Measurements from ENCODE around the gene NCOA3.

NCOA3 gene

DNA sequence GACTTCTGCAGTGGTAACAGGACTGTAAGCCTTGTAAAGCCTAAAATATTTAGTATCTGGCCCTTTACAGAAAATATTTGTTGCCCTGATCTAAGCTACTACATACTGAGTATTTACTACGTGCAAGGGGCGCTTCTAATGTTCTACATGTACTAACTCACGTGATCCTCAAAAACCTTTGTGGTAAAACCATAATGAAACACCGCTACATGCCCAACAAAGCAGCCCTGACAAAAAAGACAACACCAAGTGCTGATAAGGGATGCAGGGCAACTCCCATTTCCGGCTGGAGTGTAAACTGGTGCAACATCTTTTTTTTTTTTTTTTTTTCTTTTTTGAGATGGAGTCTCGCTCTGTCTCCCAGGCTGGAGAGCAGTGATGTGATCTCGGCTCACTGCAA, 198.6 kb downstream of the NCOA3 start:
- H3K9me2 ChIP-seq (replicated peaks; ENCODE audit: control insufficient read depth, low read length), result no peaks in the 10 kb centered on the region
- no peaks in the 10 kb centered on the region for H4K20me1 ChIP-seq (ENCODE audit: control insufficient read depth, insufficient read depth, low read depth, low read length)
- TF ChIP-seq, protein P1, sequence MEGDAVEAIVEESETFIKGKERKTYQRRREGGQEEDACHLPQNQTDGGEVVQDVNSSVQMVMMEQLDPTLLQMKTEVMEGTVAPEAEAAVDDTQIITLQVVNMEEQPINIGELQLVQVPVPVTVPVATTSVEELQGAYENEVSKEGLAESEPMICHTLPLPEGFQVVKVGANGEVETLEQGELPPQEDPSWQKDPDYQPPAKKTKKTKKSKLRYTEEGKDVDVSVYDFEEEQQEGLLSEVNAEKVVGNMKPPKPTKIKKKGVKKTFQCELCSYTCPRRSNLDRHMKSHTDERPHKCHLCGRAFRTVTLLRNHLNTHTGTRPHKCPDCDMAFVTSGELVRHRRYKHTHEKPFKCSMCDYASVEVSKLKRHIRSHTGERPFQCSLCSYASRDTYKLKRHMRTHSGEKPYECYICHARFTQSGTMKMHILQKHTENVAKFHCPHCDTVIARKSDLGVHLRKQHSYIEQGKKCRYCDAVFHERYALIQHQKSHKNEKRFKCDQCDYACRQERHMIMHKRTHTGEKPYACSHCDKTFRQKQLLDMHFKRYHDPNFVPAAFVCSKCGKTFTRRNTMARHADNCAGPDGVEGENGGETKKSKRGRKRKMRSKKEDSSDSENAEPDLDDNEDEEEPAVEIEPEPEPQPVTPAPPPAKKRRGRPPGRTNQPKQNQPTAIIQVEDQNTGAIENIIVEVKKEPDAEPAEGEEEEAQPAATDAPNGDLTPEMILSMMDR (IDR thresholded peaks at IDR 0.05; ENCODE audit: low read depth, low read length, poor library complexity, severe bottlenecking), result no peak
- no peak for TF ChIP-seq EZH2phosphoT487 (IDR thresholded peaks at IDR 0.05; ENCODE audit: borderline replicate concordance, low read length)
- no peak overlapping the region for H3K4me3 ChIP-seq (ENCODE audit: low read length)
- H3K27ac ChIP-seq (ENCODE audit: low read depth, low read length), result no peak overlapping the region
- H3K9me3 ChIP-seq (ENCODE audit: control insufficient read depth, insufficient read depth, low read length), result no peaks in the 10 kb centered on the region
- no peaks in the 10 kb centered on the region for H3F3A ChIP-seq (ENCODE audit: control insufficient read depth, insufficient read depth)
- H3K27me3 ChIP-seq (ENCODE audit: control insufficient read depth, low read length), result 0 out of 2 replicates have a peak, but pooled peaks cover 3% of the 10 kb centered on the region
- H3K79me2 ChIP-seq (ENCODE audit: control insufficient read depth, low read length), result no peaks in the 10 kb centered on the region
- H3K4me2 ChIP-seq (ENCODE audit: low read length), result no peak overlapping the region
- no peaks in the 10 kb centered on the region for H3K36me3 ChIP-seq (ENCODE audit: control insufficient read depth, low read length)
- H3K4me1 ChIP-seq (ENCODE audit: control insufficient read depth, low read length), result no peaks in the 10 kb centered on the region

DNA sequence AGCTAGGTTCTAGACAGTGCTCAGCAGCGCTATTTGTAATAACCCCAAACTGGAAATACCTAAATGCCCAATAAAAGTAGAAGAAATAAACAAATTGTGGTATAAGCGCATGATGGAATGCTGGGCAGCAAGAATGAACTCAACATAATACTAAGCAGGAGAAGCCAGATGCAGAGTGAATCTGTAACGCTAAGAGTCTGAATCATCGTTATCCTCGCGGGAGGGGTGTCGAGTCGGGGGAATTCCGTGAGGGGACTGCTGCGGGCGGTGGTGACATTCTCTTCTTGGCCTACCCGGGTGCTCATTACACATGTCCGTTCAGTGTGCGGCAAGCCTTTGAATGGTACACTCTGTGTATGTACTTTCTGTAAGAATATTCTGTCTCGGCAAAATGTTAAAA, 199.9 kb downstream of the NCOA3 start:
- Histone ChIP-seq H3K36me3 (ENCODE audit: control insufficient read depth, low read length) (no peaks in the 10 kb centered on the region), H3K4me2 (ENCODE audit: low read length) (no peak overlapping the region), H3K4me3 (ENCODE audit: low read length) (no peak overlapping the region), H3K4me1 (ENCODE audit: control insufficient read depth, low read length) (no peaks in the 10 kb centered on the region), H4K20me1 (ENCODE audit: control insufficient read depth, insufficient read depth, low read depth, low read length) (no peaks in the 10 kb centered on the region), H3K27ac (ENCODE audit: low read depth, low read length) (no peak overlapping the region), H3K79me2 (ENCODE audit: control insufficient read depth, low read length) (no peaks in the 10 kb centered on the region), H3K9me2 (replicated peaks; ENCODE audit: control insufficient read depth, low read length) (no peaks in the 10 kb centered on the region), H3K27me3 (ENCODE audit: control insufficient read depth, low read length) (0 out of 2 replicates have a peak, but pooled peaks cover 3% of the 10 kb centered on the region), H3F3A (ENCODE audit: control insufficient read depth, insufficient read depth) (no peaks in the 10 kb centered on the region), H3K9me3 (ENCODE audit: control insufficient read depth, insufficient read depth, low read length) (no peaks in the 10 kb centered on the region)
- TF ChIP-seq, protein P1 (IDR thresholded peaks at IDR 0.05; ENCODE audit: low read depth, low read length, poor library complexity, severe bottlenecking), result no peak
- TF ChIP-seq EZH2phosphoT487 (IDR thresholded peaks at IDR 0.05; ENCODE audit: borderline replicate concordance, low read length), result no peak

DNA sequence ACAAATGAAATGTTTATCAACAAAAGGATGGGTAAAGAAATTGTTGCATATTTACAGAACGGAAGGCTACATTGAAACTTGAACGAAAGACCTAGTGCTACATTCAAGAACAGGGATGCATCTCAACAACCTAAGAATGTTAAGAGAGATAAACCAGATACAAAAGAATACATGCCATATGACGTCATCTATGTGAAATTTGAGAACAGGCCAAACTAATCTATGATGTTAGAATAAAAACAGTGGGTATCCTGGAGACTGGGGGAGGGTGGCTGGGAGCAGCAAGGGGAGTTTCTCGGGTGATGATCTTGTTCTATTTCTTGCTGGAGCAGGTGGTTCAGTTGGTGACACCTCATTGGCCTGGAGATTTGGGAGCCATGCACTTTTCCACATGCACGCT, 202.1 kb downstream of the NCOA3 start:
- Histone ChIP-seq H3K4me1 (ENCODE audit: control insufficient read depth, low read length) (no peaks in the 10 kb centered on the region), H3K79me2 (ENCODE audit: control insufficient read depth, low read length) (no peaks in the 10 kb centered on the region), H3K9me2 (replicated peaks; ENCODE audit: control insufficient read depth, low read length) (no peaks in the 10 kb centered on the region), H3F3A (ENCODE audit: control insufficient read depth, insufficient read depth) (no peaks in the 10 kb centered on the region), H3K9me3 (ENCODE audit: control insufficient read depth, insufficient read depth, low read length) (no peaks in the 10 kb centered on the region), H3K4me3 (ENCODE audit: low read length) (no peak overlapping the region), H3K27me3 (ENCODE audit: control insufficient read depth, low read length) (peaks cover 10% of the 10 kb centered on the region), H3K27ac (ENCODE audit: low read depth, low read length) (no peak overlapping the region), H4K20me1 (ENCODE audit: control insufficient read depth, insufficient read depth, low read depth, low read length) (no peaks in the 10 kb centered on the region; the same call in 1 of the 2 replicates), H3K4me2 (ENCODE audit: low read length) (no peak overlapping the region), H3K36me3 (ENCODE audit: control insufficient read depth, low read length) (no peaks in the 10 kb centered on the region)
- no peak for TF ChIP-seq EZH2phosphoT487 (IDR thresholded peaks at IDR 0.05; ENCODE audit: borderline replicate concordance, low read length)
- TF ChIP-seq, protein P1 (IDR thresholded peaks at IDR 0.05; ENCODE audit: low read depth, low read length, poor library complexity, severe bottlenecking), result no peak
